Epithelial cell of proximal tubule (primary cell): ENCODE measurements around the gene RGS6. TPM values are rescaled to one million over a fixed set of nuclear protein-coding genes. Genes with fewer than 3 reads are reported as not detected.

Experiments
- DNase-seq: peaks from one replicate; pipeline ENCODE4 v3.0.0-alpha.2; 2011; ENCODE audit warnings: low read depth
- H3K4me3 ChIP-seq: 2 replicates; pipeline ENCODE4 v1.5.1; 2011; ENCODE audit warnings: low read depth, mild to moderate bottlenecking, low read length
- total RNA-seq: library from RNA; depleted of rRNA; stranded (reverse); fragments of >200 nt; gene quantifications from 2 replicates; pipeline ENCODE4 v1.2.3, GENCODE V29; 2015
- TF ChIP-seq, protein P1 (sequence below): conservative IDR thresholded peaks from 2 replicates; pipeline ENCODE4 v1.5.1; 2012; ENCODE audit warnings: low read depth, mild to moderate bottlenecking, low read length

The RGS6 gene
- total RNA-seq, 1 donor from 2014 or later = not detected

DNA sequence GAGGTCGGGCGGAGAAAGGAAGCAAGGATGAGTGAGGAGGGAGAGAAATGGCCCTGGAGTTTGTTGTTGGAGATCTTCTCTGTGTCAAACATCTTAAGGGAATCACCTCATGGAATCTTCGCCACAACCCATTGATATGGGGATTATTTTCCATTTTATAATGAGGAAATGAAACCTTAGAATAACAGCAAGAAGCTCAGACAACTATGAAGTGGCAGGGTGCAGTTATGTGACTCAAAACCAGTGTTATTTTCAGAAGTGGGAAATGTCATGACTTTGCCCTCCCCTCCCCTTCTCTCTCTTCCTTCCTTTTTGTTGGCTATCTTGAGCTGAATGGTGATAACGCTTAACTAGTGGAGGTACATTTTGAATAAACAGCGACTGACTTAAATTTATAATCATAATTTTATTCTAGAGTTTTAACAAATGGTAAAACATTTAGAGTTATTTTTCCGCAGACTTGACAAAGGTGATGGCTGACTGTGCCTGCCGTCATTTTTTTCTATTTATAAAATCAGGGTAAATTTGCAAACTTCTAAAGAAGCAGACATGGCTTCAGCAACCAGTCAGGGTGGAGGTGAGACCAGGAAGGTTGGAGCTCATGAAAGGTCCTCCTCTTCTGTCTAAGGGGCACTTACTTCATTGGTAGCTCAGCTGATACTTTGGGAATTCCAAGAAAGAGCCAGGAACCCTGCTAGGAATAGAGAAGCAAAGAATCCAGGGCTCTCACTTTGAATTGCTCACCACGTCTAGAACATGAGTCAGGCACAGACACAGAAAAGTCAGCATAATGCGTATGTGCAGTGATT, 232.4 kb downstream of the RGS6 start:
- TF ChIP-seq, protein P1, sequence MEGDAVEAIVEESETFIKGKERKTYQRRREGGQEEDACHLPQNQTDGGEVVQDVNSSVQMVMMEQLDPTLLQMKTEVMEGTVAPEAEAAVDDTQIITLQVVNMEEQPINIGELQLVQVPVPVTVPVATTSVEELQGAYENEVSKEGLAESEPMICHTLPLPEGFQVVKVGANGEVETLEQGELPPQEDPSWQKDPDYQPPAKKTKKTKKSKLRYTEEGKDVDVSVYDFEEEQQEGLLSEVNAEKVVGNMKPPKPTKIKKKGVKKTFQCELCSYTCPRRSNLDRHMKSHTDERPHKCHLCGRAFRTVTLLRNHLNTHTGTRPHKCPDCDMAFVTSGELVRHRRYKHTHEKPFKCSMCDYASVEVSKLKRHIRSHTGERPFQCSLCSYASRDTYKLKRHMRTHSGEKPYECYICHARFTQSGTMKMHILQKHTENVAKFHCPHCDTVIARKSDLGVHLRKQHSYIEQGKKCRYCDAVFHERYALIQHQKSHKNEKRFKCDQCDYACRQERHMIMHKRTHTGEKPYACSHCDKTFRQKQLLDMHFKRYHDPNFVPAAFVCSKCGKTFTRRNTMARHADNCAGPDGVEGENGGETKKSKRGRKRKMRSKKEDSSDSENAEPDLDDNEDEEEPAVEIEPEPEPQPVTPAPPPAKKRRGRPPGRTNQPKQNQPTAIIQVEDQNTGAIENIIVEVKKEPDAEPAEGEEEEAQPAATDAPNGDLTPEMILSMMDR = no peak

DNA sequence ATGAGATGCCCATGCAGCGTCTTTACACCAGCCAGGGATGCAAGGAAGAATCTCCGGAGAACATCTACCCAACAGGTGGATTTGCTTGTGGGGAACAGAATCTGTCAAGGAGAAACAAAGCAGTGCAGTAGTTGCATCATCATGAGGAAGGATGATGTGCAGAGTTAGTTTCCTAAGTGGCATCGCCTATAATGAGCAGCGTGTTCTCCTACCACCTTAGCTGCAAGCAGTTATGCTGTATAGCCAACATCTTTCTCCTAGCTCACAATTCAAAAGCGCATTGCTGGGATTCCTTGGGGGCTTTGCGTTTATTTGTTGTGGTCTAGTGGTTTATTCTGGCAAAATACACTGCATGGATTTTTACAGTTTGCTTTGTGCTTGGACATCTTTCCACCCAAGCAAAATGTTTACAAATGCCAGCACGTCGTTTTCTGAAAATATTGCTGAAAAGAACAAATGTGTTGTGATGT, 233.0 kb downstream of the RGS6 start:
- TF ChIP-seq, protein P1 = no peak
- H3K4me3 ChIP-seq = no peak overlapping the region
- DNase-seq = no peak

More for the DNA sequence above, 232.4 kb downstream of the RGS6 start:
- H3K4me3 ChIP-seq = no peak overlapping the region
- no peak for DNase-seq

DNA sequence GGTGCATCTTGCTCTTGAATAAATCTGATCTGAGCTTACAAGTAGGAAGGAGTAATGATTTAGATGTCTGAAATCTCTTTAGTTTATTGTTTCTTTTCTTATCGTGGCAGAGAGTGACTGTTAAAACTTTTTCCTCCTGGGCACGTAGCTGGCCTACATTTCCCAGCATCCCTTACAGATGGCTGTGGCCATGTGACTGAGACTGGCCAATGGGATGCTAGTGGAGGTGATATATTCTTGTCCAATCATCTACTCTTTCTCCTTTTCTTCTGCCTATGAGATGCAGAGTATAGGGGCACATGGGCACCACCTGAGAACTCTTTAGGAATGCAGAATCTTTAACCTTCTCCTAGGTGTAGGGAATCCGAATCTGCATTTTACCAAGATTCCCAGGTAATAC, 237.3 kb downstream of the RGS6 start:
- no peak overlapping the region for H3K4me3 ChIP-seq
- TF ChIP-seq, protein P1 = no peak
- no peak for DNase-seq

DNA sequence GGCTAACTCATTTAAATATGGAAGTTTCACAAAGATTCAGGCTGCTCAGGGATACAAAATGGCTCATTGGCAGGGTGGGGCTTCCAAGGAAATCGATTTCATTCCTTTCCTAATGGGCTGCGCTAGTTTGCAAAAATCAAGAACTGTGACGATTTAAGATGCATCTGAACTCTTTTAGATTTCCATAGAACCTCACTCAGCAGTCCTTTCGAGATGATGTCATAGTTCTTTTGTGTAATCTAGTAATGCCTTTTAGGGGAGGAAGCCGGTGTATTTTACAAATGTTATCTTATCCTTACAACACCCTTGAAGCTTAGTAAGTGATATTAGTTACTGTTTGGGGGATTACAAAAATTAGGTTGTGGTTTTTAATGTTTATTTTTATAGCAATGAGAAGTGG, 239.8 kb downstream of the RGS6 start:
- DNase-seq = no peak
- TF ChIP-seq, protein P1 = no peak
- H3K4me3 ChIP-seq = no peak overlapping the region

DNA sequence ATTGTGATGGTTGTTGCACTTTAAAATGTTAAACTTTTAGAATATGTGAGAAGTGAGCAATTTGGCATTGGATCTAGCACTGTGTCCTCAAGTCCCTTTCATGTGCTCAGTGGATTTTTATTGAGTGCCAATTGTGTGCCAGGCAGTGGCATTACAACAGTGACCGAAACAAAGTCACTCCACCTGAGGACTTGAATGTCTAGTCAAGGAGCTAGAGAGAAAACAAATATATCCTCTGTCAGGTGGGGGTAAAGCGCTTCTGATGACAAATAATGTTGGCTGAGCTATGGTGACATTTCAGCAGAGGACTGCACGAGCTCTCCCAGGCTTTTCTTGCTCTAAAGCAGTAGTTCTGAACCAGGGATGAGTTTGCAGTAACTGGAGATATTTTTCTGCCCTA, 240.4 kb downstream of the RGS6 start:
- TF ChIP-seq, protein P1 = no peak
- H3K4me3 ChIP-seq = no peak overlapping the region
- DNase-seq = no peak

DNA sequence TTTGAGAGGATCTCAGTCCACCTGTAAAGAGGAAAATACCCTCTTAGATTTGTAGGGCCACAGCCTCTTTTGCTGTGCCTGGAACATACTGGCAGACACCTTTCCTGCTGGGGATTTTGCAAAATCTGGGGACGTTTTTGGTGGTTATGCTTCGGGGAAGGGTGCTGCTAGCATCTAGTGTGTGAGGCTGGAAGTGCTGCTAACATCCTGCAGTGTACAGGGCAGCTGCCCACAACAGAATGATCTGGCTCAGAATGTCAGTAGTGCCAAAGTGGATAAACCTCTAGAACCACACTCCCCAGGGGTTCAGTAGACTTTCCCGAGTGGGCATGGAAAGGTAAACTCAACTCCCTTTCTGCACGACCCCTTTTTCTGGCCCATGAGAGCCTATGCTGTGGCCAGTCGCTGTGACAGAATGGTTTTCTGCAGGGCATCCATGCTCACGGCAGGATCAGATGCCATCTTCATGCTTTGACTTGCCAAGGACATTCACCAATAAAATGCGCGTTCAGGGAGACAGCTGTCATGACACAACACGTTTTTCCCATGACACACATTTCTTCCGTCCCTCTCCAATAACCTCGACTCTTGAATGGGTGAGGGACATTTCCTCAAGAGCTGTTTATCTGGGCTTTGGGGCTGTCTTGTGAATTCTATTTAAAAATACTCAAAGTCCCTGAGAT, 240.9 kb downstream of the RGS6 start:
- TF ChIP-seq, protein P1 = no peak
- no peak overlapping the region for H3K4me3 ChIP-seq
- no peak for DNase-seq
